ENCODE measurements around the gene BCAR3. TPM values are rescaled to one million over a fixed set of nuclear protein-coding genes. Genes with fewer than 3 reads are reported as not detected.

Gene BCAR3
- total RNA-seq, 1 donor from 2014 or later = 9.2 TPM

DNA sequence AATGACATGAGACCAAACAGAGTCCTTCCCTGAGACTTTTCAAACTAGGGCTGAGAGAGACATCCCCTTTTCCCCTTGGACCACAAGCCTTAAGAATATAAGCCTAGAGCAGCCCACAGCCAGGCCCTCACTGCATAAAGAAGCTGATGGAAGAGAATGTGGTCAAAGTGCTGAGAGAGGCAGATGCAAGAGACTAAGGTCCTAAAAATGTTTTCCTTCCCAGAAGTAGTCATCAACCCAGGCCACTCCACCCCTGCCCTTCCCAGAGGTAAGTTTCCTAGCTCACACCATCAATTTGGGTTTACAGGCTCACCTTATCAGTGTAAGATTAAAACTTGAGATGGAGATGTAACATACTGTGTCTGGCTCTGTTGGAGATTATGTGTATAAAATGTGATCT lies 58.2 kb downstream of the BCAR3 start:
- H3K4me3 Mint-ChIP-seq = no peak overlapping the region
- no peak overlapping the region for H3K27ac Mint-ChIP-seq
- no peak for DNase-seq (ENCODE audit: low spot score in 2 of 2, unreplicated experiment in 2 of 2)
- TF ChIP-seq, protein P1, sequence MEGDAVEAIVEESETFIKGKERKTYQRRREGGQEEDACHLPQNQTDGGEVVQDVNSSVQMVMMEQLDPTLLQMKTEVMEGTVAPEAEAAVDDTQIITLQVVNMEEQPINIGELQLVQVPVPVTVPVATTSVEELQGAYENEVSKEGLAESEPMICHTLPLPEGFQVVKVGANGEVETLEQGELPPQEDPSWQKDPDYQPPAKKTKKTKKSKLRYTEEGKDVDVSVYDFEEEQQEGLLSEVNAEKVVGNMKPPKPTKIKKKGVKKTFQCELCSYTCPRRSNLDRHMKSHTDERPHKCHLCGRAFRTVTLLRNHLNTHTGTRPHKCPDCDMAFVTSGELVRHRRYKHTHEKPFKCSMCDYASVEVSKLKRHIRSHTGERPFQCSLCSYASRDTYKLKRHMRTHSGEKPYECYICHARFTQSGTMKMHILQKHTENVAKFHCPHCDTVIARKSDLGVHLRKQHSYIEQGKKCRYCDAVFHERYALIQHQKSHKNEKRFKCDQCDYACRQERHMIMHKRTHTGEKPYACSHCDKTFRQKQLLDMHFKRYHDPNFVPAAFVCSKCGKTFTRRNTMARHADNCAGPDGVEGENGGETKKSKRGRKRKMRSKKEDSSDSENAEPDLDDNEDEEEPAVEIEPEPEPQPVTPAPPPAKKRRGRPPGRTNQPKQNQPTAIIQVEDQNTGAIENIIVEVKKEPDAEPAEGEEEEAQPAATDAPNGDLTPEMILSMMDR (IDR thresholded peaks at IDR 0.05; ENCODE audit: unreplicated experiment) = no peak
- peaks cover 11% of the 10 kb centered on the region for H3K4me1 Mint-ChIP-seq
- H3K27me3 Mint-ChIP-seq (ENCODE audit: low read depth) = no peaks in the 10 kb centered on the region
- H3K9me3 Mint-ChIP-seq = no peaks in the 10 kb centered on the region
- no peaks in the 10 kb centered on the region for H3K36me3 Mint-ChIP-seq

- H3K4me1 Mint-ChIP-seq = peaks cover 19% of the 10 kb centered on the region
- H3K9me3 Mint-ChIP-seq = no peaks in the 10 kb centered on the region
- H3K4me3 Mint-ChIP-seq = no peak overlapping the region
Measured at GRCh38 chr1:93621246-93621645, 60.4 kb downstream of the BCAR3 start.

GRCh38 chr1:93620841-93621210 lies 60.8 kb downstream of the BCAR3 start:
- Mint-ChIP-seq H3K9me3 (no peaks in the 10 kb centered on the region), H3K27ac (no peak overlapping the region), H3K4me1 (peaks cover 23% of the 10 kb centered on the region)

More at GRCh38 chr1:93621246-93621645, 60.4 kb downstream of the BCAR3 start:
- no peak for DNase-seq (ENCODE audit: low spot score in 2 of 2, unreplicated experiment in 2 of 2)
- no peaks in the 10 kb centered on the region for H3K36me3 Mint-ChIP-seq
- H3K27ac Mint-ChIP-seq = no peak overlapping the region
- TF ChIP-seq, protein P1 (IDR thresholded peaks at IDR 0.05; ENCODE audit: unreplicated experiment) = no peak
- no peaks in the 10 kb centered on the region for H3K27me3 Mint-ChIP-seq (ENCODE audit: low read depth)

DNA sequence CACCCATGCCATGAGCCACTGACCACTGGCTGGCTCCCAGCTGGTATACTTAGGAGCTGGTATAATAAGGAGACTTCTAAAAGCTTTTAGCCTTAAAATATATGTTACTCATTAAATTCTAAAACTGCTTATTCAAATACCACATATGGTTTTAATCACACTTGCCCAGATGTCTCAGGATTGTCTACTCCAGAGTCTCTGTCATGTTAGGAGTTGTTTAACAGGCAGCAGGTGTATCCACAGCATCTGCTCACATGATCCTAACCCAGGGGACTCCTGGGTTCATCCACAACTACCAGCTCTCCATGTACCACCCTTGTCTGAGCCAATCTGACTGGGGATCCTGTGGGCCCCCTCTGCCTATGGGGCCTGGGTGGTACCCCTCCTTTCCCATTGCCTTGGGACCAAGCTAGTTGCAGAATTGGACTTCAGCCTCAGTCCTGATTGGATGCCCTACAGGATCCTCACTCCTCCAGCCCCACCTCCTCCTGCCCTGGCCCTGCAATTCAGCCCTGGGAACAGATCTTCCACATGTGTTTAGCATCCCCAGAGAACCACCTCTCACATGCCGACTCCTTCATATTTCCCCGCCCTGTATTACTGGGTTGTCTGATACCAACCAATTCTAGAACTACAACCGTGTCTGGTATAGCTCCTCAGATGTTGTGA lies 61.3 kb downstream of the BCAR3 start:
- H3K36me3 Mint-ChIP-seq = no peaks in the 10 kb centered on the region
- no peaks in the 10 kb centered on the region for H3K27me3 Mint-ChIP-seq (ENCODE audit: low read depth)
- DNase-seq (ENCODE audit: low spot score in 2 of 2, unreplicated experiment in 2 of 2) = no peak
- H3K4me3 Mint-ChIP-seq = no peak overlapping the region
- H3K4me1 Mint-ChIP-seq = peaks cover 25% of the 10 kb centered on the region
- no peaks in the 10 kb centered on the region for H3K9me3 Mint-ChIP-seq
- H3K27ac Mint-ChIP-seq = no peak overlapping the region
- TF ChIP-seq, protein P1 (IDR thresholded peaks at IDR 0.05; ENCODE audit: unreplicated experiment) = no peak

More at GRCh38 chr1:93620841-93621210, 60.8 kb downstream of the BCAR3 start:
- no peaks in the 10 kb centered on the region for H3K36me3 Mint-ChIP-seq
- TF ChIP-seq, protein P1 (IDR thresholded peaks at IDR 0.05; ENCODE audit: unreplicated experiment) = no peak
- DNase-seq (ENCODE audit: low spot score in 2 of 2, unreplicated experiment in 2 of 2) = no peak
- H3K4me3 Mint-ChIP-seq = no peak overlapping the region
- no peaks in the 10 kb centered on the region for H3K27me3 Mint-ChIP-seq (ENCODE audit: low read depth)

- no peak overlapping the region for H3K4me3 Mint-ChIP-seq
- no peaks in the 10 kb centered on the region for H3K27me3 Mint-ChIP-seq (ENCODE audit: low read depth)
- peaks cover 31% of the 10 kb centered on the region for H3K4me1 Mint-ChIP-seq
- no peaks in the 10 kb centered on the region for H3K9me3 Mint-ChIP-seq
- H3K36me3 Mint-ChIP-seq = no peaks in the 10 kb centered on the region
- no peak for DNase-seq (ENCODE audit: low spot score in 2 of 2, unreplicated experiment in 2 of 2)
- TF ChIP-seq, protein P1 (IDR thresholded peaks at IDR 0.05; ENCODE audit: unreplicated experiment) = no peak
- H3K27ac Mint-ChIP-seq = no peak overlapping the region
Measured at GRCh38 chr1:93619507-93620171, 62.0 kb downstream of the BCAR3 start.
